Measurements from ENCODE around the gene ZFHX3. TPM values are rescaled to one million over a fixed set of nuclear protein-coding genes. Genes with fewer than 3 reads are reported as not detected.

ZFHX3 gene
- total RNA-seq, 1 donor from 2014 or later = 2.3 TPM

DNA sequence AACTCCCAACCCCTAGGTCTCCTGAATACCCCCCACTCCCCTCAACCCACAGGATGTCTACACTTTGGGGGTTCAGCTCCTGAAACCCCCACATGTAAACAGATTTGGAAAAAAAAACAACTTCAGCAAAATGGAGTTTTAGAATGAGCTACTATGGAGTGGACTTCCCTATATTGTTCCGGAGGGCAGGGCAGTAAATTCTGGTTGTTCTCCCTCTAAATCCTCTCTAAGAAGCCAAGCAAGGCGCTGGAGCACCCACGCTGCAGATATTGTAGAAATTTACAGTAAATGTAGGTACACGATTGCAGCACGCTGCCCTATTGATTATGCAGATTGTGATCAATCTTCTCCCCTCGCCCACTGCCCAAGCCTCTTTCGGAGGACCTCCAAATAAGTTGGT lies 8.5 kb upstream of the ZFHX3 start:
- no peak for DNase-seq

DNA sequence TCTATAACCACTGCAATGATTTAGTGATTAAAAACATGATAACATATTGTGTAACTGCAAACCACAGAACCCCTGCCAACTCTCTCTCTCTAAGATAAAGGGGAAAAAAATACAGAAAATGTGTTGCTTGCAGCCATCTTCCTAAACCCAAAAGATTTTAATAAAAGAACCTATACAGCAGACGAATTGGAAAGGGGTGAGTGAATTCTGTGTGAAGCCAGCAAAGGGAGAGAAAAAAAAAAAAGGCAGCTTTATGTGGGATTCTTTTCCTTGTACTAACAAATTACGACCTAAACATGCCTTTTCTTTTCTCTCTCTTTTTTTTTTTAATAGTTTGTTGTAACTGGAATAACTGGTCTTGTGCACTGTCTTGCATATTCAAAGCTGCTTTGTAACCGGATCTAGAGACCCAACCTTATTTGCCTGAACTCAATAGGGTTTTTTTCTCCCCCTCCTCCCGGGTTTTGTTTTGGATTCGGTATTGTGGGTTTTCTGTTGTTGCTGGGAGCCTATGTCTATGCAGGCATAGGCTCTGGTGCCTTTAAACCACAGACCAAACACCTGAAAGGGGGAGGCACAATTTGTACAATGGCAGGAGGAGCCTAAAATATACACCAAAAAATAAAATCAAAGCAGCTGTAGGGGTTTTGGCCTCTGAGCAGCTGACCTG lies 7.0 kb upstream of the ZFHX3 start:
- no peak for DNase-seq

DNA sequence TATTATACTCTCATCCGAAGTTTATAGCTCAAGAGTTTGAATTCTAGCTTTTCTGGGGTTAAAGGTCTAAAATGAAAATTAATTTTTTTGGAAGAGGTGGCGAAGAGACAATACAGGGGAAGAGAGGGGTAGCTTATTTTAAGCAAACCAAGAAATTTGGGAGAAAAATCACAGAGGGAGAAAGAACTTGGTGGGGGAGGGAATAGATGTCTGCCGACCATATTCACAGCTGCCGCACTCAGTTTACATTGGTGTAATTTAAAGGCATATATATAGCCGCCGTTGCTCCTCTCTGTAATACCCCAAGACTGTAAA lies 6.5 kb upstream of the ZFHX3 start:
- DNase-seq = no peak

DNA sequence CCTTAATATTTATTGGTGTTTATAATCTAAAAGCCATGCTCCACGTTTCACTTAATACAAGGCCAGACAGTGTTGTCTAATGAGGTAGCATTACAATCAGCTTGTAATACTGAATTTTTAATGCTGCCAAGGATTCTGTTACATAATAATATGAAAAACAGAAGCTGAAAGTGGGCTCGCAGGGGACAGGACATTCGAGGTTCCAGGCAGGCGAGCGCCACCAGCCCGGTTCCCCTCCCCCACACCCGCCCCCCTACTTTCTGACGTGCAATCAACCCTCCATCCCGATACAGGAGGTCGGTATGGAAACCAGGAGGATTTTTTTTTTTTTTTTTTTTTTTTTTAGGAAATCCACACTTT lies 6.2 kb upstream of the ZFHX3 start:
- DNase-seq = no peak

DNA sequence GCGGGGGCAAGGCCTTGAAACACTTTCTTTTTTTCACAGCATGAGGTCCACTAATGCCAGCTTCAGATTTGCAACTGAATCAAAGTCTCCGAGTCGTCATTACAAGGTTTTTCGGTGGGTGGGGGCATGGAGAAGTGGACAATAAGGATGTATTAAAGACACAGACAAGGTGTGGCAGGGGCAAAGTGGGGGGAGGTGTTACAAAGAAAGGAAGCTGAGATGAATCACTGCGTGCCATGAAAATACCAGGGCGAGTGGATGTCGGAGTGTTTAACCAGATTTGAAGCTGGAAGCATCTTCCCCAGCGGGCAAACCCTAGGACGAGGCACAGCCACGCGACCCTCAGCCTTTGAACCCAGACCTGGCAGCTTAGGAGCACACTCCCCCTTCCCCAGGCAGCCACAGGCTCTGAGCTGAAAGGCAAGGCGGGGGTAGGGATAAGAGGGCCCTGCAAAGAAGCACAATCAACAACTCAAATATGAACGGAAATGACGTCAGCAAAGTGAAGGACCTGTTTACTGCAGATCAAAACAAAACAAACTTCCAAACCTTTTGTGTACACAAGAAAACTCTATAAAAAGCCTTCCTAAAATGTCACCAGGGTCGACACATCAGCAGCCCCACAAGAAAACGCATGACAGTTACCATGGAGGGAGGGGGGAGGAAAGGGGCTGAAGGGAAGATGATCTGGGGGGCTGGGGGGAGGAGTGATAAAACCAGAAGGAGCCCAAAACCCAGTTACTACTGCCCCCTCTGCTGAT lies 5.6 kb upstream of the ZFHX3 start:
- DNase-seq = no peak

DNA sequence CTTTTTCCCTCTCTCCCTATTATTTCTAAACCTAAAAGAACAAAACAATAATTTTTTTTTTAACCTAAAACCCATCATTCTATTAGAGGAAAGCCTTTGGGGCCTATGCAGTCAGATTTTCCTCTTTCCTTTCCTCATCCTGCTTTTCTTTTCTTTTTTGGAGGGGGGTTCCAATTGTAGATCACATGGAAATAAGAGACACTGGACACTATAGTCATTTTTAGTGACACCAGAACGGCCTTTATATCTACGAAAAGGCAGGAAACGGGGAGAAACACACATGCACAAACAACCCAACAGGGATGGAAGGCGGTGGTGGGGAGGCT lies 5.1 kb upstream of the ZFHX3 start:
- DNase-seq = no peak

DNA sequence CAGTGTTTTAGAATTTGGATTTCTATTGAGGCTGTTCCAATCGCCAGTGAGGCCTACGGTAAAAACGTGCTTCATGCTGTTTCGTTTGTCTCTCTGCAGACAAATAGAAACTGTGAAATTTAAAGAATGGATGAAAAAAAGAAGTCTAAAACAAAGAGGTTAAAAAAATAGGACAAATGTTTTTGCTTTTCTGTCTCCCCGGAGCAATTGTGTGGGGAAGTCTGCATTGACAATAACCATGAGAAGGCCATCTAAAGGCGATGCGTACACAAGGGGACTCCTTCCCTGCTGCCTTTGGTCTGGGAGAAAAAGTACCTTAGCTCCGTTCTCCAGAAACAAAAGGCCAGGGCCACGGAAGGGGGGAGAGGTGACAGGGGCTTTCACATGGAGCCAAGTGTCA lies 4.6 kb upstream of the ZFHX3 start:
- DNase-seq = no peak

DNA sequence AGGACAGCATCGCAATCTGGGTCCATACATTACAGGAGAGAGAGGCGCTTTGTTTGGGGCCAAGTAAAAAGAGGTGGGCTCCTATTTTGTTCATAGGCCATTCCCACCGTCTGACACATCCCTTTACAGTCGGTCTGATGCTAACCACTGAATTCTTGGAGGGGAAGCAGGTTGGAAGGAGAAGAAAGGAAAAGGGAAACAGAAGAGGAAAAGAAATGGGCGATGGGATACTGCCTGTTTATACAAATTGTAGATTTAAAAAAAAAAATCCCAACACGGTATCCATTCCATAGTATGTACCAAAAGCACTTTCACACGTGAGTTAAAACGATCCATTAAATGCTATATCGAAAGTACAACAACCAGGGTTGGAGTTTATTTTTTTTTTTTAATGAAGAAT lies 4.0 kb upstream of the ZFHX3 start:
- DNase-seq = no peak

DNA sequence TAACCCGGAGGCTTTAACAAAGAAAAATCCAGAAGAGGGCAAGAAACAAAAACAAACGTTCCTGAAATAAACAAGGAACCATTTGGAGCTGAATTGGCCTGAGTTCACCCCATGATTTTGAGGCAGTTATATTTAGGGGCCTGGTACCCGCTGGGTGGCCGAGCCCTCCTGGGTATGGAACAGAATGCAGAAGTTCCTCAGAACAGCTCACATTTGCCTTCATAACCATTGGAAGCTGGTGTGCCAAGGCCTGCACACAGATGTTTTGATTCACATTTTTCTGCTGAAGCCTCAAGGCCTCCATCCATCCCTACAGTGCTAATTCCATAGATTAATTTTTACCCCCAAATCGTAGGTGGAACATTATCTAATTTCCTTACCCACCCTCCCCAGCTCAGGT lies 3.3 kb upstream of the ZFHX3 start:
- DNase-seq = no peak

DNA sequence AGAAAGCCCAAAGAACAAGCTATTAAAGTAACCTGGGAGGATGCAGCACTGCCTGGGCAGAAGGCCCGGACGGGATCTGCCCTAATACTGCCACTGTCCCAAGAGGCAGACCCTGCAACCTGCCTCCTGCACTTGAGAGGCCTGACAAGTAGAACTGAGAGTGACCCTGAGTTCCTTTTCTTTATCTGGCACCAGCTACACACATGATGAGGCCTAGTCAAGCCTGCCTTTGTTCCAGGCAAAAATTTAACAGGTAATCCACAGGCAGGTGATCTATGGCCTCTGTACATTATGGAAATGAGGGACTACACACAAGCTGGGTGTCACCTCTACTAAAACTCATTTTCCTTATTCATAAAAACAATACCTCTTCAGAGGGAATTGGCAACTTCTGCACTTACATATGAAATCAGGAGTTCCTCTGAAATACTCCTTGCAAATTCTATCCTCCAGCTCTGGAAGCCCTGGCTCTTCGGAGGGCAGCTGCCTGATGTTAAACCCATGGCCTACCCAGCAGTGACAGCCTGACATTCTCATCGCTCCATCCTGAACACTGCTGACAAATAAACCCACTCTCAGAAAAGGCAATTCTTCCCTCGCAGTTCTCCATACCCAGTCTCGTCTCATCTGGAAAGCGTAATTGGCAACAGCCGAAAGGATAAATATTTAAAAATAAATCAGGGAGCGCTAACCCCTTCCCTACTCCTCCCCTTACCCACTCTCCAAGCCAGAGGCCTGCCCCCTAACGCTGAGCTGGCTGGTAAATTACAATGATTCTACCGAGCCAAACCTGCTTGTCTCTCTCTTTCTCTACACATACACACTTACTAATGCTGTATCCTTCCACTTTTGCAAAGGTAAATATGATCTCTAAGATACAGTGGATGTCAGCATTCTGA lies 2.5 kb upstream of the ZFHX3 start:
- no peak for DNase-seq

DNA sequence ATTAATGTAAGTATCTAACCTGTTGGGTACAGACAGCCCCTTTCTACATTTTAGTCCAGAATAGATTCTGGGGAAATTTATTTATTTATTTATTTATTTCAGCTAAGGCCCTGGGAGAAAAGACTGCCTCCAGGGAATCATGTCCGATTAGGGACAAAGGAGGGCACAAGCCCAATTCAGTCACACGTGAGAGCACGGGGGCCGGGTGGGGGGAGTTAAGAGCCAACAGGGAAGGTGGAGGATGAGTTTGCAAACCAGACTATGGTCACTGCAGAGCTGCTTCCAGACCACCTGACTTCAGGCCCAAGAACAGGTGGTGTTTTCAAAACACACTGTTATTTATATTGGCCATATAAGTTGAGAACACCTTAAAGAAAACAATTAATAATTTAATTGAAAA lies 1.6 kb upstream of the ZFHX3 start:
- no peak for DNase-seq

DNA sequence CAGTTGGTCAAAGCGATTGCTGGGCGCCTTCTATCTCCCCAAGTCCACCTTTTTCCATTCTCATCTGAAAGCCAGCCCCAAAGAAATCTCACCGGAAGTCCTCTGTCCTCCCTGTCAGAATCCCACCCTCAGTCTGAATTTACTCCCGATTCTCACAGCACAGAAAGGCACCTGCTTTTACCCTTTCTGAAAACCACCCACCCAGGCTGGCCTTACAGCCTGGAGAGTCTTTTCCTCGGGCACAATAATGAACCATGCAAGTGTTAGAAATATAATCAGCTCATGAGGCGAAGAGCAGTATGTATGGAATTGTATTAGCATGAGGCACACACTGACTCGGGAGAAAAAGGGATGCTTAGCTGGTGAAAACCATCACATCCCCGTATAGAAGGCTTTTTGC lies 1.2 kb upstream of the ZFHX3 start:
- DNase-seq = no peak

DNA sequence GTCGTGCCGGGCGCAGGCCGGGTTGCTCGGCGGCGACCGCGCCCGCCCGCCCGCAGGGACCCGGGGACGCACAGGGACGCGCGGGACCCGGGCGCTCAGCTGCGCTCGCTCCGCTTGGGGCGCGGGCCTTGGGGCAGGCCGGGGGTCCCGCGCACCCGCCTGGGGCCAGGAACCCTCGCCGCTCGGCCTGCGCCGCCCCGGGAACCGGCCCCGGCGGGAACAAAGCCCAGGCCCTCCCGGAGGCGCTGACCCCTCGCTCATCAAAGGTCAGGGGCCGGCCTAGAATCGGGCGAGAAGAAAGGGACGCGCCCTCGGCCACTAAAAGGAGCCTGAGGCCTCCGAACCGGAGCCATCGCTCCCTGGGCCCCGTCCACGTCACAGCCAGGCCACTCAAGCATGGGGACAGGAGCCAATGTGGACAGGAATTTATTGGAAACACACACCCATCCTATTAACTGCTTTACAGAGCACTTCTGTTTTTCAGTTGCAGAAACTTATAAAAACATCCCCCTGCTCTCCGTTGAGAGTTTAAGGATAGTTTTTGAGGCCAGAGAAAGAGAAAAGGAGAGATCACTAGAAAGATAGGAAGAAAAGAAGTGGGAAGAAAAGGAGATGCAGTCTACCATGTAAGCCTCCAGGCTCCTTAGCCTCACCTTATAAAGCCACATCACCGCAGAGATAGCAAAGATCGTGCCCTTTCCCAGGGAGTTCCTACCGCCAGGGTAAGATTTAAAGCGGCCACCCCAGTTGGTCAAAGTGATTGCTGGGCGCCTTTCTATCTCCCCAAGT lies 558 bp upstream of the ZFHX3 start:
- DNase-seq = no peak

DNA sequence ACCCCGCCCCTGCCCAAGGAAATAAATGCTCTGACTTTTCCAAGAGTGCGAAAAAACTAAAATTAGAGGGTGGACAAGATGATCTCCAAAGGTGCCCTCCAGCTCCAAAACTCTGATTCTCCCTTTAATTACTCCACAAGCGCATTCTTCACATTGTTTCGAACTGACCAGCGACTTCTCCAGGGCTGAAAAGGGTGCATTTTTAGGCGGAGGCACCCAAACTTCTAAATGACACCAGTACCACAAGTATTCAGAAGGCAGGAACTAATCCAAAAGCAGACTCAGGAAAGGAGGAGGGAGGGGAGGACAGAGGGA lies 750 bp downstream of the ZFHX3 start:
- DNase-seq = no peak

DNA sequence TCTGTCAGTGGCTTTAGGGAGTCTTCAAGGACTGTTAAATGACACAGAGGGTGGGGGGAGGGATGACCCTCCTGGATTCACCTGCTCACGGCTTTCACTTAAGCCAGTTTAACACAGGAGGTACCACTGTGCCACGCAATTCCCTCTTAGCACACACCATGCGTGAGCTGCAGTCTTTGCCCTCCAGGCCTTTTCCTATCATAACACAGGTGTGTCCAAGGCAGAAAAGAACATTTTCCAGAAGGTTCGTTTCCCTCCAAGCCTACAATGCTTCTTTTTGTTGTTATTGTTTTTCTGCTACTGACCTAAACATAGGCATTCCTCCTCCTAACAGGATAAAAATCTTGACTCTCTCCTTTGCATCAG lies 1.1 kb downstream of the ZFHX3 start:
- no peak for DNase-seq

DNA sequence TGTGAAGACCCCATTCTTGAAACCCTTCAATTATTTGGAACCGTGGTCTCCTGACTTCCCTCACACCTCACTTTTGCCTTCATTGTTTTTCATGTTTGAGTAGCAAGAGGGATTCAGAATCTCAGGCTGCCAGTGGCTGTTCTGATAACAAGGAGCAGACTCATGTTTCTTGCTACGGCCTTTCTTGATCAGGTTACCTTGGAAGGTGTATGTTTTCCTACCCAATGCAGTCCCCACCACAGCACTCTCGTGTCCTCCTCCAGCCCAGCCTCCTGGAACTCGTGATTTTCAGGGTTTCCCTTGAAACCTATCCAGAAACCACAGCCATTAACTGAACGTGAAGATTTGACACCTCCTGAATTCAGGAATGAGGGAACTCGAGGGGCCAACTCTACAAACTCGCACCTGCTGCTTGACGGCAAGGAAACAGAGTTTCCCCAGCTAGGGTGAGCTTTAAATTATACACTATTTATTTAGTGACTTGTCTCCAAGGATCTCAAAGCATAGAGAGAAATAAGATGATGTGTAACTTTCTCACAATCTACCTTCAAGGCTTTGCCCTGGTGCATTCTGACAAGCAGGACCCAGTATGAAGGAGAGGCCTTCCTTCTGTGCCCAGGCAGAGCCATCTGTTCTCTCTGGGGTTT lies 1.6 kb downstream of the ZFHX3 start:
- DNase-seq = no peak

DNA sequence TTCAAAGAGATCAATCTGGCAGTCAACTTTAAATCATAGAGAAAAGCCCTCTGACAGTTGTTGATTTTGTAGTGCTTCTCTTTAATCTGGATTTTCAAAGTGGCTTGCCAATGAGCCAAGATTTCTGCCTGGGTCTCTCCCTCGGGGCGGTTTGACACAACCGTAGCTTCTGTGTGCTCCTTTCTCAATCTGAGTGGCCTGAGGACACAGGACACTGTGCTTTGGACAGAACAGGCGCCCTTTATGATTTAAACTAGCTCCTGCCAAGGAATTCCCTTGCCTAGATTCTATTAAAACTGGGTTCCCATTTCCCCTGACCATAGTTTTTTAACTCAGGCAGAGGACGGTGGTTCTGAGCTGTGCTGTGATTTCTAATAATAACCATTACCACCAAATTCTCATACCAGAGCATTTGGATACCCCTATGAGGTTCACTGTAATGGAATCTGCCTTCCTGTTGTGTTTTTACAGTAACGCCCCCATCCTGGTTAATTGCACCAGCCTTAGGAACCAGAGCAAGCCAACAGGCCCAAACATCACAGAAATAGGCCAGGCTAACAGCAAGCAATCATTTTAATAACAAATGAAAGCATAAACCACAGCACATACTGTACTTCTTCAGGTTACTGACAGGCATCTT lies 4.0 kb downstream of the ZFHX3 start:
- DNase-seq = no peak

DNA sequence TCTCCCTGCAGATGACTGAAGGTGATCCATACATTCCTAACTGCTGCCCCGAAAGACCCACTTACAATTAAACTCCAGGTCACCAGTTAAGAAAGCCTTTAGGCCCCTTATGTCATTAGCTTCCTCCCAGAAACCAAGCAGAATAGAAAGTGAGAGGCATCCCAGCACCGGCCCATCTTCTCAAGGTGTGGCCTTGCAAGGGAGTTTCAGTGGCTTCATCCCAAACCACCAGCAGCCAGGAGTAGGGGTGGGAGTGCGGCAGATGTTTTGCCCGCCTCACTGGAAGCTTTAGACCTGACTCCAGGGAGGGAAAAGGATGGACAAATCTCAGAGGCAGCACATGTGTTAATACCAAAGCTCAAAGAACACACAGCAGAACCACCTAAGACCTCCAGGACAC lies 5.1 kb downstream of the ZFHX3 start:
- no peak for DNase-seq

DNA sequence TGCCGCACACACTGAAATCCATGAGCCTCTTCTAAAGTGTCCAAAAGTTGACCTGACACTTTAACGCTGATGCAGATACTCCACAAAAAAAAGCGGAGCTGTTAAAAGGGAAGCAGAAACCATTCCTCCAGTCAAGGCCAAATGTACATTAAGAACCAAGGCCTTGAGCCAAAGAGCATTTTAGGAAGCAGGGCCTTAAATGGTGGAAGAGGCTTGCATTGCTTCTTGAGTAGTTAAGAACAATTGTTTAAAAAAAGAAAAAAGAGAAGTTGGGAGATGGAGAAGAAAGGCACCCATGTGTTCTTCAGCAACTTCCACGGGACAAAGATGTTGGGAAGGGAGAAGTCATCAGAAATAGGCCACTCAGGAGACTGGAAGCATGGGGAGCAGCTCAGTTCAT lies 6.3 kb downstream of the ZFHX3 start:
- no peak for DNase-seq

DNA sequence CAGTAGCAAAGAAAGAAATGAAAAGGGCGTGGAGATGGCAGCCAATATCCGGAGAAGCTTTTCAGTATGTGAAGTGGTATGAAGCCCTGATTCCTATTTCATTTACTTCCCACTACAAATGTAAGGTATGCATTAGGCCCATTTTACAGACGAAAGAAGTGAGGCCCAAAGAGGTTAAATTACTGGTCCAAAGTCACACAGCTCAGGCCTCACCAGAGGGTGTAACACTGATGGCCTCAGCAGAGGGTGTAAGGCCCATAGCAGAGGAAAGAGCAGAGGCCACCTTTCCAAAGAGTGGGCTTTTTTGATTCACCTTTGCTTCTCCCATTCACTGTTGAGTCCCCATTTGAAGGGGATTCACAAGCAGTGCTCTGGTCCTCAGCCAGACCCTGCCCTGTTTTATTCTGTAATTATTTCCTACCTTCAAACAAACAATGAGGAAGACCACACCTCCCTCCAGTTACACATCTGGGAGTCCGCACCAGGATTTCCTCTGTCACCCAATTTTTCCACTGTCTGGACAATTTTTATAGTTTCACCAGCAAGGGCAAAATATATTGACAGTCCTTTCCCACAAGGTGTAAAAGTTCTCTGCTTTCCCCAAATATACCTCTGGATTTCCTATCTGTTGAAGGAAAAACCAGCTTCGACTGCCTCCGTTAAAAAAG lies 7.1 kb downstream of the ZFHX3 start:
- no peak for DNase-seq

DNA sequence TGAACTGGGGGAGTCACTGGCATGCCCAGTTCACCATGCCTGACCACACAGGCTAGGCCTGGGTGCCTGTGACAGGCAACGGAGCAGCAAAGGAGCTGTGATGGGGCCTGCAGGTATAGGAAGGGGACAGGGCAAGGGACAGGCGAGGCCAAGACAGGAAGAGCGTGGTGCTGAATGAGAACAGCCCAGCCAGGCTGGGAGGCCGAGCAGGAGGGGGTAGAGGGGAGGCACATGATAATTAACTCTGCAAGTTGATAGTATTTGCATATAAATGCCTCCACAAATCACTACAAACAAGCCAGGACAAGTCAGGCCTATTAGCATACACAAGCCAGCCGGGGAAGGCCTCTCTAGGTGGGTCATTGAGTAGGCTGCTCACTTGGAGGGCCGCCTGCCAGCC lies 7.8 kb downstream of the ZFHX3 start:
- DNase-seq = no peak

Data from occipital lobe (tissue), 2 donors.